ENCODE data around the gene ANKRD10. TPM values are rescaled to one million over a fixed set of nuclear protein-coding genes. Genes with fewer than 3 reads are reported as not detected.

ANKRD10 gene
- total RNA-seq, 1 donor from 2014 or later, result 54.9 TPM

GRCh38 chr13:110920038-110920437 is 5.2 kb upstream of the ANKRD10 start:
- H3K4me3 ChIP-seq (ENCODE audit: low read depth, low read length), result no peak overlapping the region
- no peak for DNase-seq (ENCODE audit: low read depth)
- TF ChIP-seq, protein P1, sequence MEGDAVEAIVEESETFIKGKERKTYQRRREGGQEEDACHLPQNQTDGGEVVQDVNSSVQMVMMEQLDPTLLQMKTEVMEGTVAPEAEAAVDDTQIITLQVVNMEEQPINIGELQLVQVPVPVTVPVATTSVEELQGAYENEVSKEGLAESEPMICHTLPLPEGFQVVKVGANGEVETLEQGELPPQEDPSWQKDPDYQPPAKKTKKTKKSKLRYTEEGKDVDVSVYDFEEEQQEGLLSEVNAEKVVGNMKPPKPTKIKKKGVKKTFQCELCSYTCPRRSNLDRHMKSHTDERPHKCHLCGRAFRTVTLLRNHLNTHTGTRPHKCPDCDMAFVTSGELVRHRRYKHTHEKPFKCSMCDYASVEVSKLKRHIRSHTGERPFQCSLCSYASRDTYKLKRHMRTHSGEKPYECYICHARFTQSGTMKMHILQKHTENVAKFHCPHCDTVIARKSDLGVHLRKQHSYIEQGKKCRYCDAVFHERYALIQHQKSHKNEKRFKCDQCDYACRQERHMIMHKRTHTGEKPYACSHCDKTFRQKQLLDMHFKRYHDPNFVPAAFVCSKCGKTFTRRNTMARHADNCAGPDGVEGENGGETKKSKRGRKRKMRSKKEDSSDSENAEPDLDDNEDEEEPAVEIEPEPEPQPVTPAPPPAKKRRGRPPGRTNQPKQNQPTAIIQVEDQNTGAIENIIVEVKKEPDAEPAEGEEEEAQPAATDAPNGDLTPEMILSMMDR (conservative IDR thresholded peaks at IDR 0.05; ENCODE audit: low read depth, low read length), result no peak

- peak overlapping the region; percentile 94 for H3K4me3 ChIP-seq (ENCODE audit: low read depth, low read length)
- TF ChIP-seq, protein P1 (conservative IDR thresholded peaks at IDR 0.05; ENCODE audit: low read depth, low read length), result no peak
- DNase-seq (ENCODE audit: low read depth), result no peak
These were observed 1.7 kb upstream of the ANKRD10 start for GRCh38 chr13:110916301-110917142.

DNA sequence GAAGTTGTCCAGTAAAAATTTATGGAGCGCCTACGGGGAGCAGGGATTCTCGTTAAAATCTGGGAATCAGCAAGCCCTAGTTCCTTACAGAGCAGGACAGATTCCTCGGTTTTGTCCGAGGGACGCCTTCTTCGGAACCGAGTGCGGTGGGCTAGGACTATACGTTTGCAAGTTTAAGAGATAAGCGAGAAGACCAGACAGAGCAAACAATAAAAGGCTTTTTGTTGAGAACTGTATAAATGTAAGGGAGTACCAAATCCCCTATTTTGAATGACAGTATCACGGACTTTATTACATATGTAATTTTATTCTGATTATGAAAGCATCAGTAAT is 971 bp upstream of the ANKRD10 start:
- H3K4me3 ChIP-seq (ENCODE audit: low read depth, low read length), result peak overlapping the region; percentile 94
- TF ChIP-seq, protein P1 (conservative IDR thresholded peaks at IDR 0.05; ENCODE audit: low read depth, low read length), result no peak

GRCh38 chr13:110914331-110915056 is 375 bp downstream of the ANKRD10 start:
- no peak for DNase-seq (ENCODE audit: low read depth)
- H3K4me3 ChIP-seq (ENCODE audit: low read depth, low read length), result peak overlapping the region; percentile 94
- TF ChIP-seq, protein P1 (conservative IDR thresholded peaks at IDR 0.05; ENCODE audit: low read depth, low read length), result no peak

More for the DNA sequence above, 971 bp upstream of the ANKRD10 start:
- no peak for DNase-seq (ENCODE audit: low read depth)

GRCh38 chr13:110914081-110914330 is 863 bp downstream of the ANKRD10 start:
- no peak for DNase-seq (ENCODE audit: low read depth)

GRCh38 chr13:110913322-110914080 is 1.4 kb downstream of the ANKRD10 start:
- TF ChIP-seq, protein P1 (conservative IDR thresholded peaks at IDR 0.05; ENCODE audit: low read depth, low read length), result no peak
- H3K4me3 ChIP-seq (ENCODE audit: low read depth, low read length), result peak overlapping the region; percentile 94
- no peak for DNase-seq (ENCODE audit: low read depth)

More at GRCh38 chr13:110914081-110914330, 863 bp downstream of the ANKRD10 start:
- H3K4me3 ChIP-seq (ENCODE audit: low read depth, low read length), result peak overlapping the region; percentile 94
- TF ChIP-seq, protein P1 (conservative IDR thresholded peaks at IDR 0.05; ENCODE audit: low read depth, low read length), result no peak

Measured in epithelial cell of proximal tubule (primary cell).